ENCODE data around the gene ADAT3.

Gene ADAT3

GRCh38 chr19:1860821-1861598 is 44.2 kb upstream of the ADAT3 start:
- Histone ChIP-seq H3K27me3 (ENCODE audit: insufficient read depth, poor library complexity, severe bottlenecking) (no peaks in the 10 kb centered on the region), H3K27ac (ENCODE audit: poor library complexity, severe bottlenecking) (peak overlapping the region; percentile 82), H3K4me1 (ENCODE audit: insufficient read depth, poor library complexity, severe bottlenecking) (peaks cover 29% of the 10 kb centered on the region), H3K9me3 (ENCODE audit: severe bottlenecking) (no peaks in the 10 kb centered on the region), H3K36me3 (ENCODE audit: low read depth) (no peaks in the 10 kb centered on the region), H3K4me3 (ENCODE audit: severe bottlenecking) (peak overlapping the region; percentile 61)
- TF ChIP-seq, protein P1, sequence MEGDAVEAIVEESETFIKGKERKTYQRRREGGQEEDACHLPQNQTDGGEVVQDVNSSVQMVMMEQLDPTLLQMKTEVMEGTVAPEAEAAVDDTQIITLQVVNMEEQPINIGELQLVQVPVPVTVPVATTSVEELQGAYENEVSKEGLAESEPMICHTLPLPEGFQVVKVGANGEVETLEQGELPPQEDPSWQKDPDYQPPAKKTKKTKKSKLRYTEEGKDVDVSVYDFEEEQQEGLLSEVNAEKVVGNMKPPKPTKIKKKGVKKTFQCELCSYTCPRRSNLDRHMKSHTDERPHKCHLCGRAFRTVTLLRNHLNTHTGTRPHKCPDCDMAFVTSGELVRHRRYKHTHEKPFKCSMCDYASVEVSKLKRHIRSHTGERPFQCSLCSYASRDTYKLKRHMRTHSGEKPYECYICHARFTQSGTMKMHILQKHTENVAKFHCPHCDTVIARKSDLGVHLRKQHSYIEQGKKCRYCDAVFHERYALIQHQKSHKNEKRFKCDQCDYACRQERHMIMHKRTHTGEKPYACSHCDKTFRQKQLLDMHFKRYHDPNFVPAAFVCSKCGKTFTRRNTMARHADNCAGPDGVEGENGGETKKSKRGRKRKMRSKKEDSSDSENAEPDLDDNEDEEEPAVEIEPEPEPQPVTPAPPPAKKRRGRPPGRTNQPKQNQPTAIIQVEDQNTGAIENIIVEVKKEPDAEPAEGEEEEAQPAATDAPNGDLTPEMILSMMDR (IDR thresholded peaks at IDR 0.05; ENCODE audit: poor library complexity, severe bottlenecking), result no peak
- ATAC-seq (ENCODE audit: low read depth), result no peak
- DNase-seq (ENCODE audit: low spot score), result no peak

DNA sequence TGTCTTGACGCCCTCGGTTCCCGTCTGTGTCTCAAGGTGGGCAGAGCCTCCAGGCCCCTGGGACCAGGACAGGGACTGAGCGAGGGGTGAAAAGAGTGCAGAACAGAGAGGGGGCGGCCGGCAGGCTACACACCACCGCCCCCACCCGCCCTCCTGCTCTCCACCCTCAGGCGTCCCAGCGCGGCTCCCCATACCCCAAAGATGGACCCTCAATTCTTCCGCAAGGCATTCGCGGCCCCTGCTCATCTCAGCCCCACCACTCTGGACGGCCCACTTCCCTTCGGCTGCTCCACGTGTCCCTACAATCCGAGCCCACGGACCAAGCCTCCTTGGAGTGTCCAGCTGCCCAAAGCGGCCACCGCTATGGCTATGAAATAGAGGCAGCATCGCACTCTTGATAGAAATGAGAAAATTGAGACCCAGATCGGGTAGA is 43.6 kb upstream of the ADAT3 start:
- no peaks in the 10 kb centered on the region for H3K27me3 ChIP-seq (ENCODE audit: insufficient read depth, poor library complexity, severe bottlenecking)
- no peak for DNase-seq (ENCODE audit: low spot score)
- peak overlapping the region; percentile 61 for H3K4me3 ChIP-seq (ENCODE audit: severe bottlenecking)
- peaks cover 23% of the 10 kb centered on the region for H3K4me1 ChIP-seq (ENCODE audit: insufficient read depth, poor library complexity, severe bottlenecking)
- ATAC-seq (ENCODE audit: low read depth), result no peak
- H3K27ac ChIP-seq (ENCODE audit: poor library complexity, severe bottlenecking), result peak overlapping the region; percentile 82
- TF ChIP-seq, protein P1 (IDR thresholded peaks at IDR 0.05; ENCODE audit: poor library complexity, severe bottlenecking), result no peak
- no peaks in the 10 kb centered on the region for H3K36me3 ChIP-seq (ENCODE audit: low read depth)
- H3K9me3 ChIP-seq (ENCODE audit: severe bottlenecking), result no peaks in the 10 kb centered on the region

DNA sequence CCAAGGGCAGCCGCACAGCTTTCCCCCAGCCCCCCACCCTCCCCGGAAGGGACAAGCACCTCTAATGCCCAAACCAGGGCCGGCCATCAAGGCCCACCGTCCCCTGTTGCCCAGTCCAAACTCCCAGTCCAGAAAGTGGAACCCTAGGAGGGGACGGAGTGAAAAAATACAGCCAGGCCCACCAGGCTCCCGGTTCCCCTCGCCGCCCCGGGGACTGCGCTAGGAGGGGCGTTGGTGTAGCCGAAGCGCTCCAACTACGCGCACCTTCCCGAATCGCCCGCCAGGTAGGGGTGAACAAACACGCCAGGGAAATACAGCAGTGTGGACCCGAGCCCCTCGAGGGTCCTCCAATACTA is 43.2 kb upstream of the ADAT3 start:
- Histone ChIP-seq H3K27ac (ENCODE audit: poor library complexity, severe bottlenecking) (peak overlapping the region; percentile 82), H3K36me3 (ENCODE audit: low read depth) (no peaks in the 10 kb centered on the region), H3K9me3 (ENCODE audit: severe bottlenecking) (no peaks in the 10 kb centered on the region), H3K4me1 (ENCODE audit: insufficient read depth, poor library complexity, severe bottlenecking) (peaks cover 23% of the 10 kb centered on the region), H3K4me3 (ENCODE audit: severe bottlenecking) (peak overlapping the region; percentile 61), H3K27me3 (ENCODE audit: insufficient read depth, poor library complexity, severe bottlenecking) (no peaks in the 10 kb centered on the region)
- no peak for DNase-seq (ENCODE audit: low spot score)
- ATAC-seq (ENCODE audit: low read depth), result no peak
- TF ChIP-seq, protein P1 (IDR thresholded peaks at IDR 0.05; ENCODE audit: poor library complexity, severe bottlenecking), result no peak

GRCh38 chr19:1862424-1863327 is 42.5 kb upstream of the ADAT3 start:
- Histone ChIP-seq H3K4me1 (ENCODE audit: insufficient read depth, poor library complexity, severe bottlenecking) (peaks cover 22% of the 10 kb centered on the region), H3K9me3 (ENCODE audit: severe bottlenecking) (no peaks in the 10 kb centered on the region), H3K27ac (ENCODE audit: poor library complexity, severe bottlenecking) (peak overlapping the region; percentile 82), H3K4me3 (ENCODE audit: severe bottlenecking) (peak overlapping the region; percentile 61), H3K36me3 (ENCODE audit: low read depth) (no peaks in the 10 kb centered on the region), H3K27me3 (ENCODE audit: insufficient read depth, poor library complexity, severe bottlenecking) (no peaks in the 10 kb centered on the region)
- ATAC-seq (ENCODE audit: low read depth) (no peak), DNase-seq (ENCODE audit: low spot score) (no peak)
- TF ChIP-seq, protein P1 (IDR thresholded peaks at IDR 0.05; ENCODE audit: poor library complexity, severe bottlenecking), result no peak
